IMR-90 (cell line): ENCODE results near the gene NELL1.

ENCODE experiments used
- CTCF ChIP-seq: conservative IDR thresholded peaks from 2 replicates; pipeline ENCODE4 v1.5.1; 2012; ENCODE audit warnings: mild to moderate bottlenecking, low read depth, low read length, improper control_type of control experiment
- MXI1 ChIP-seq: IDR thresholded peaks from 2 replicates; pipeline ENCODE4 v1.6.1; 2012; ENCODE audit warnings: low read depth, mild to moderate bottlenecking, low read length, moderate library complexity, borderline replicate concordance

- no peak for TF ChIP-seq CTCF
- no peak for TF ChIP-seq MXI1
Measured at GRCh38 chr11:20887137-20887536, 217.8 kb downstream of the NELL1 start.
